GM21717 (cell line): Measurements from ENCODE around the gene PLA2G4E.

Experiments used
- ATAC-seq: cut with Tn5 transposase; IDR thresholded peaks from one replicate; pipeline ENCODE4 v1.9.1; 2021; ENCODE audit warnings: mild to moderate bottlenecking, moderate library complexity; ENCODE audit not compliant: unreplicated experiment

Gene PLA2G4E

DNA sequence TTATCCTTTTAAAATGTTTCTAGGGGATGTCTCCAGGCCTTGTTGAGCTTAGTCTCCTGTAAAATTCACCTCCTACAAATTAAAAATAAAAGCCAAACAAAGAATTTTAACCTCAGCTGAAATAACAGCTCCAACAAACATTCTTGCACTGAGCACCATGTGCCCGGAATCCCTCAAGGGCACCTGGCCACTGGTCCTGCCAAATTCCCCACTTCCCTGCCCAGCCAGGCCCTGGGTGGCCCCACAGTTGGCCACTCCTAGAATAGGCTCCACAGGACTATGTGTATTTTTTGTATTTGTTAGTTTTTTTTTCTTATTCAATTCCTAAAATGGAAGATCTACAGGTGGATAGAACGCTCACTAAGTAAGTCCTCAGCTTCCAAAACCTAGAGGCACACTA is 33.1 kb upstream of the PLA2G4E start:
- no peak for ATAC-seq

DNA sequence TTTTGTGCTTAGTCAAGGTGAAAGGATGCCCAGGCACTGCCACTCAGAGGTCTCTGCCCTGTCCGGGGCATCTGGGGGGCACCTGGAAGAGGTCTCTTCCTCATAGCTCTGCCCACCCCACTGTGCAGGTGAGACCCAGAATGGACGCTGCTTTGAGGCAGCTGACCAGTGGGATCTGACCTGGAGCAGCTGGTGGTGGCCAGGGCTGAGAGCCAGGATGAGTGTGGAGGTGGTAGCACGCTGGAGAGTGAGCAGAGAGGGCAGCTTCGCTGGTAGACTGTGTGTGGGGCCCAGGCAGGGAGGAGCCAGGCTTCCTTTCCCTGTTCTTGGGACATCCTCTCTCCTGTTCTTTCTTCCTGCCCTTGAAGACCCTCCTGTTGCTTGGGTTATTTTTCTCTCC is 32.2 kb upstream of the PLA2G4E start:
- ATAC-seq, result no peak

DNA sequence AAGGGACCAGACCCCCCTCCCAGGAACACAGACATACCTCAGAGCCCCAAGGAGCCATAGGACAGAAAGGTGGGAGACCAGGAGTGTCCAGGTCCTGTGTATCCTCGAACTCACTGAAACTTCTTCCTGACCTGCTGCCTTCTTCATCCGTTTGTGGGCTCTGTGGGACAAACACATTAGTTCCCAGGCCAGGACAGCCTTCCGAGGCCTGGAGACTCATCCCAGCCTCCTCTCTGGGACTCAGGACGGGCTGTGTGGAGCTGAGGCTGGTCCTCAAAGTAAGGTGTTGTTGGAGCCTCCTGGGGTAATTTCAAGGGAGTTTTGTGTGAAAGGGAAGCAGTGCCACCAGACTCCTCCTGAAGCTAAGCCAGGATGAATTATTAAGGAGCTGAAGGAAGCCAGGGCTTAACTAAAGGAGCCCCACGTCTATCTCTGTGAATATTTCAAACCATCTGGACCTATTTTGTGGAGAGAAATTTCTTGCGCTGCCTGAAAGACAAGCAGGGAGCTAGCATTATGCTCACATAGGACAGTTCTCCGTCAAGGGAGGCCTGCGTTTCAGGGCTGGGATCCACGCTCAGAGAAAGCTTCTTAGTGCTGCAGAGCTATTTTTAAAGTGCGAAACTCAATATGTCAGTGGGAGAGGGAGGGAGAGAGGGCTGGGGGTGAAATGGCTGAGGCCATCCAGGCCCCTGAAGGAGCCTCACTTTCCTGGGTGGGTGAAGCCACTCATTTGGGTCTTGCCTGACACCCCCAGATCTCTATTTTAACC is 29.8 kb upstream of the PLA2G4E start:
- ATAC-seq, result no peak

DNA sequence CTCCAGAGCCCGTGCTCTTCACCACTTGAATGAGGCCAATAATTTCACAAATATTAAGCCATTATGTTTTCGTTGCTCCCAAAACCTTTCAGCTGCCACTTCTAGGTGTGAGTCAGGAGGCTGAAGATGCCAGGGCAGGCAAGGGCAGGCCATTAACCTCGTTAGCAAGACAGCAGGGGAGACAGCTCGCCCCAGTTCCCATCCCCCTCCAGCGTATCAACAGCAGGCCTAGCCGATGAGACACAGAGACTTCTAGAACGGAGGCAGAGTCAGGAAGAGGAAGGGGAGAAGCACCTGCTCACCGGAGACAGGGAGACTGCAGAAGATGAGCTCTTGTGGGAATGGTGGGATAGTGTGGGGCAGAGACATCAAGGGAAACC is 28.0 kb upstream of the PLA2G4E start:
- no peak for ATAC-seq

DNA sequence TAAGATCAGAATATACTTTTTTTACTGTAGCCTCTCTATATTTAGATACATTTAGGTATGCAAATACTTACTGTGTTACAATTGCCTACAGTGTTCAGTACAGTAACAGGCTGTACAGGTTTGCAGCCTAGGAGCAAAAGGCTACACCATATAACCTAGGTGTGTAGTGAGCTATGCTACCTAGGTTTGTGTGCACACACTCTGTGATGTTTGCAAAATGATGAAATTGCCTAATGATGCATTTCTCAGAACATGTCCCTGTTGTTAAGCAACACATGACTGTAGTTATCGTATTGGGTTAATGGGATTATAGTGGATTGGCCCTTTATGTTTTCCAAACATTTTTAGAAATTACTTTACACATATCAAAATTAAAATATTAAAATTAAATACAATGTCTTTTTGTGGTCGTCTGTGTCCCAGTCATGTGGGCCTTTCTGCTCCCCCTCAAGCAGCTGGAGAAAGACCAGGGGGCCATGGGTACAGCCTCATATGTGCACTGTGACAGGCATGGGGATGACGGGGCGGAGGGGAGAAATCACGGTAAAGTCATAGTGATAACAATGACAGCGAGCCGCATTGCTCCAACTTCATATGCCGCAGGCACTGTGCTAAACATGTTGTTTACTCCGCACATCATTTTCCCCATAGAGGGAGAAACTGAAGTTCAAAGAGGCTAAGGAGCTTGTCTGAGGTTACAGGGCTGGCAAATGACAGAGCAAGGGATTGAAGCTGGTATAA is 27.4 kb upstream of the PLA2G4E start:
- no peak for ATAC-seq

DNA sequence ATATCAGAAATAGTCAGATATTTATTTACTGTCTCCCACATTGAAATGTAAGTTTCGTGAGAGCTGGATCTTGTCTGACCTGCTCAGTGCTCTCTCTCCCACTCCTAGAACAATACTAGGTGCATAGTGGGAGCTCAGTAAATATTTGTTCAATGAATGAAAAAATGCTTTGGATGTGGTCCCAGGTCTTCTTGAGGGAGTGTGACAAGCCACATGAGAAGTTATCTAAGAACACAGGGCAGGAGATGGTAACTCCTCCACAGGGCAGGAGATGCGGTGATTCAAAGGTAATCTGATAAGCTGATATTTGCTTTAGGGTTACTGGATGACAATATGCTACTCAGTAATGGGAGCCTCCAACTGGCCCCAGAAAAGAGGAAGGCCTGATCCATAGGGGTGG is 25.8 kb upstream of the PLA2G4E start:
- no peak for ATAC-seq

DNA sequence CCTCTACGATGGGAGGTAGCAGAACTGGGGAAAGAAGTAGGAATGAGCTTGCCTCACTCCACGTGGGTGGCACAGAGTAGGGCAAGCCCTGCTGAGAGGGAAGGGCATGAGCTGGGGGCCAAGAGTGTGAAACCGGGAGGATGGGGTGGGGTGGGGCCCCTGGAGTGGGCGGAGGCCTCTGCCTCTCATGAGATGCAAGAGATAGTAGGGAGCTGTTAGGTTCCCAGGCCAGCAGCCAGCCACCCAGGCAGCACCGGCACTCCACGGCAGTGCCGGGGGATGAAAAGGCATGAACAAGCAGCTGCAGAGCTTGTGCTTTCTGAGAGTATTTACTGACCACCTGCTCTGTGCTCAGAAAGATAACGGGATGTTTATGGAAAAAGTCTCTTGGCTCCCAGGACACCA is 24.4 kb upstream of the PLA2G4E start:
- no peak for ATAC-seq

DNA sequence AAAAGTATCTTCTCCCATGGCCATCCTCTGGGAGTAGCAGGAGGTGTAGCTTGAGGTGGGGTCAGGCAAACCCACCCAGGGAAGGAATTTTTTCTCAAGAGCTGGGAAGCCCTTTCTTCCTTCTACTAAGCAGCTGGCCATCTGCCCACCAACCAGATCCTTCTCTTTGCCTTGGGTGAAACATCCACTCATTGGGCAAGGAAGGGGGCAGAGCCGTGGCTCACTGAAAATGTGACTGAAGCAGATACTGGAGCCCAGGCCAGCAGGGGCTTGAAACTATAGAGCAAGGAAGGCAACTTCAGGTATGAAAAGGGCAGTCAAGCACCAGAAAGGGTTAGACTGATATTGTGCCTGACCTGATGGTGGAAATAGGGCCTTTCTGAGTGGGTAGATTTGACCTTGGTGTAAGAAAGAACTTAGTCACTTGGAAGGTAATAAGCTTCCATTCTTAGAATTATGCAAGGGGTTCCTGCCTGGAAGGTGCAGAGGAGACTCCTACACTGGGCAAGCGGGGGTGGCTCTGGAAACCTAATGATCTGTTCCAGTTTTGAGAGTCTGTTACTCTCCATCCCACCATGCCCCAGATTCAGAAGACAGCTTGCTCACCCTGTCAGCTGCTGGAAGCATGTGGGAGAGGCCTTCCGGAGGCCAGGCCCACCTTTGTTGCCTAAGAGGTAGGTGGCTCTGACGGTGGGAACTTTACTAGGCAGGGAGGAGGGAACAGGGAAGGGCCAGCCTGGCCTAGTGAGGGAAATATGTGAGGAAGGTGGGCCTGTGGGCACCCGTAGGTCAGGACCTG is 22.0 kb upstream of the PLA2G4E start:
- ATAC-seq, result no peak

DNA sequence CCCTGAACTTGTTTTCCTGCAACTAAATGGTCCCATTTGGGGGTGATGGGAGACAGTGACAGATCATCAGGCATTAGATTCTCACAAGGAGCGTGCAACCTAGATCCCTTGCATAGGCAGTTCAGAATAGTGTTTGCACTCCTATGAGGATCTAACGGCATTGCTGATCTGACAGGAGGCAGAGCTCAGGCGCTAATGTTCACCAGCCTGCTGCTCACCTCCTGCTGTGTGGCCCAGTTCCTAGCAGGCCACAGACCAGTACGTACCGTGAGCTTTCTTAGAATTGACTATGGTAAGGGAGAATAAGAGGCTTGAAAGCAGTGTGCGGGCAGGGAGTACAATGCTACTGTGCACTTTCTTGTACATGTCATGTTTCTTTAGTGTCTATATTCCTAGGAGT is 17.6 kb upstream of the PLA2G4E start:
- no peak for ATAC-seq

DNA sequence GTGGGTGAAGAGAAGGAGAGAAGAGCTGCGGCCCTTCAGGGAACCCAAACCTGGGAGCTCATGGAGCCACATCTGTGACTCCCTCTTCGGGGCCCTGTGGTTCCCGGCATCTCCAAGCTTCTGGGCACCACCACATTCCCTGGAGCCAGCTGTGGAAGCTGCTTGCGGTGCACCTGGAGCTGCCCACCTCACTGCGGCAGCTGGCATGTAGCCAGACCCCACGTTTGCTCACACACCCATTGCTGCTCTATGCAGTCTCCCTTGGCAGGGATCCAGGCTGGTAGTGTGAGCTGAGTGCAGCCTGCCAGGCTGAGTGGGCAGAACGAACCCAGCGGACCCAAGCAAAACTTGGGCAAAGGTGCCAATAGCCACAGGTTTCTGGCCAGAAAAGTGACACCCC is 16.8 kb upstream of the PLA2G4E start:
- no peak for ATAC-seq

DNA sequence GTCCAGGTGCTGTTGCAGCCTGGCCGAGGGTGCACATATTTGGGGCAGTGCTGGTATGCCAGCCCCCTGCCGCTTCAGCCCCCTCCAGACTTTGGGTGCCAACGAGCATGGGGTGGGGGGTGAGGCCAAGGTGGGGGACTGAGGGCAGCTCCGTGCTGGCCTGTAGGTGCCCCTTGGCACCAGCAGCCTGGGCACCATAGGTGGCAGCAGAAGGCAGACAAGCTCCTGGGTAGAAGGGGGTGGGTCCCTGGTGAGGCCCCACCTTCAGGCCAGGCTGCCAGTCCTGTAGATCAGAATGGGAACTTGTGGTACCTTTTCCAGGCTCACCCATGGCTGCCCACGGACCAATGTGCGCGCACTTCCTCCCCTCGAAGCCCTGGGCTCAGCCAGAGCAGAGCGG is 16.1 kb upstream of the PLA2G4E start:
- no peak for ATAC-seq

DNA sequence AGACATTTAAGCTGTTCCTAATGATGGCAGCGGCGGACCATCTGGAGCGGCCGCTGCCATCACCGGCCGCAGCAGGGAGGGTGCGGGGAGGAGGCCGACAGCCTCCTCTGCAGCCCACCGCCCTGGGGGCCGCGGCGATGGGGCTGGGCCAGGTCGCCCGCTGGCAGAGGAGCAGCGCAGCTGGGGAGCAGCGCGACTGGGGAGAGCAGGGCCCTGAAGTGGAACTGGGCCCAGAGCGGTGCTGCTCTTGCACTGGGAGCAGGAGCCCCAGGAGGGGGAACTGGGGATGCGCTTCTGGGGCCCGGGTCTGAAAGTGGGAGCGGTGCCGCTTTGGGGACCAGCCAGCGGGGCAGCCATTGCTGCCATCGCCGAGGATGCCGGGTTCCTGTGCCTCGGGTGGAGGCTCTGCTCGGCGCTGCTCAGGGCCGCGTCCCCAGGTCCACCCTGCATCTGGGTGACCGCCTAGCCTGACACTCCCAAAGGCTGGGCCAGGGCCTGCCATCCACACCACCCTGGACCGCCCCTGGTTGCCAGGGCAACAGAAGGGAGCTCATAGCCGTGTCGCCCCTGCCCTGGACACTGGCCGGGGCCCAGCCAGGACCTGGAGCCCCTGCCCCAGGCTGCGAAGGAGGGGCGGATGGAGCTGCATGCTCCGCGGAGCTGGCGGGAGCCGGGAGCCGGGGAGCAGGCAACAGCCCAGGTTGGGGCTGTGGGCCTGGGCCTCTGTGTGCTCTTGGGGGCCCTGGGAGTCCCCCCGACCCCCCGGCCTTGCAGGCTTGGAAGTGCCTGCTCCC is 15.5 kb upstream of the PLA2G4E start:
- ATAC-seq, result no peak

DNA sequence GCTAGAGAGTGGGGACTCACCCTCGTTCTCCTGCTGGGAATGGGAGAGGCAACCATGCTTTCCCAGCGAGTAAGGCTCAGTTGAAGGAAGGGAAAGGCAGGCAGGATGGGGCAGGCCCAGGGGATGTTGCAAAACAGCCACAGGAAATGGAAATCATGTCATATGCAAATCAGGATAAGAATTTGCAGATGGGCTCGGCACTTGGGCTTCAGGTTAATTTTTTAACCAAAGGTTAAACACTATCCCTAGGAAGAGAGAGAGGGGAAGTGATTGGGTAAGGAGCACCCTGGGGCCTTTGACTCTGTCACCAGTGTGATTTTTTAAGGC is 14.6 kb upstream of the PLA2G4E start:
- ATAC-seq, result peak; percentile 53

DNA sequence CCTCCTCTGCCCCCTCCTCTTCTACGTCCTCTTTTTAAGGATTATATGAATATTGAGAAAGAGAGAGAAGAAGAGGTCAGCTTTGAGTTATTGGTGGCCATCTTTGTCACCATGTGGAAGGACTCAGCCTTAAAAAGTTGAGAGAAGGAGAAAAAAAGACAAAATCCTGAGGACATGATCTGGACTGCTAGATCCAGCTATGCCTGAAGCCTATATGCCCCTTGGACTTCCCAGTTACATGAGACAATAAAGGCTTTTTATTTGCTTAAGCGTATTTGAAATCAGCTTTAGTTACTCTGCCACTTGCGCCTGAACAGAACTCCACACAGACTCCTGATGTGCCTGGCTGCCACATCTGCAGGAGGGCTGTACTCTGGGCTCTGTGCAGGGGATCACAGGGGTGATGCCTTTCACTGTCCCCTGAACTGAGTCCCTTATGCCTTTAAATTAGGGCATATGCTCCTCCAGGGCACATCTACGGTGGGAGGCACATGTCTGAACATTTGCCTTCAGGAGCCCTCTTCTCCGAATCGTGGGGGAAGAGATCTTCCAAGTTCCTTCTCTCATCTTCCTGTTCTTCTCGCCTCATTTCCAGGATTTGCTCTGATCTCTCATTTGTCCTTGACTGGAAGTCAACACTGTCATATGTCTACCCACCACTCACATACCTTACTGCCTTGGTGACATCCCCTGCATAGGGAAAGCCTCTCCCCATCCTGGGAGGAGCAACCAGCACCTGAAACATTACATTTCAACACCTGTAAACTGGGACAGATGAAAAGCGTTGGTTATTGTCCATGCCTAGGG is 14.0 kb upstream of the PLA2G4E start:
- ATAC-seq, result no peak

DNA sequence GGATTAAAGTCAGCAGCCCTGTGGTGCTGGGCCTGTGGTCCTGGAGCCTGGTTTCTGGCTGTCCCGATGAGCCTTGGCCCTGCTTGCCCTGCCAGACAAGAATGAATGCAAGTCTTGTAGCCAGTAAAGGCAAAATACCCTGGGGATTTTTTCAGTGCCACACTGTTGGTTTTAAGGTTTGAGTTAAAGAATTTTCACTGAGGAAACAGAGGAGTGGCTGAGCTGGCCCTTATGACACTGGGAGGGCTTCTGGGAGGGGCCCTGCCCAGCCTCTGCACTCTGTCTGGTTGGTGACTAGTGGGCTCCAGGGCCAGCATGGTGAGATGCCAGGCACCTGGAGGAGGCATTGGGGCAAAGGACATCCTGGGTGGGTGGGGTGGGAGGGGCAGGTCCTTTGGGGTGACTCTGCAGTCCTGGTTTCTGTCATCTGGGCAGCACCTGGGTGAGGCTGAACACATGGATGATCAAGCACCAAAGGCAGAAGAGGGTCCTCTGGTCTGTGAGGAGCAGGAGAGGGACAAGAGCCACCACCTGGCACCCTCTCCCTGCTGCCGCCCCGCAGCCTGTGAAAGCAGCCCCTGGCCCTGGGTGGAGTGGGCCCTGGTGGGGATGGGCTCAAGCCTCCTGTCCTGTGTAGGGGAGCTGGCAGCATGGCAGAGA is 12.5 kb upstream of the PLA2G4E start:
- no peak for ATAC-seq

DNA sequence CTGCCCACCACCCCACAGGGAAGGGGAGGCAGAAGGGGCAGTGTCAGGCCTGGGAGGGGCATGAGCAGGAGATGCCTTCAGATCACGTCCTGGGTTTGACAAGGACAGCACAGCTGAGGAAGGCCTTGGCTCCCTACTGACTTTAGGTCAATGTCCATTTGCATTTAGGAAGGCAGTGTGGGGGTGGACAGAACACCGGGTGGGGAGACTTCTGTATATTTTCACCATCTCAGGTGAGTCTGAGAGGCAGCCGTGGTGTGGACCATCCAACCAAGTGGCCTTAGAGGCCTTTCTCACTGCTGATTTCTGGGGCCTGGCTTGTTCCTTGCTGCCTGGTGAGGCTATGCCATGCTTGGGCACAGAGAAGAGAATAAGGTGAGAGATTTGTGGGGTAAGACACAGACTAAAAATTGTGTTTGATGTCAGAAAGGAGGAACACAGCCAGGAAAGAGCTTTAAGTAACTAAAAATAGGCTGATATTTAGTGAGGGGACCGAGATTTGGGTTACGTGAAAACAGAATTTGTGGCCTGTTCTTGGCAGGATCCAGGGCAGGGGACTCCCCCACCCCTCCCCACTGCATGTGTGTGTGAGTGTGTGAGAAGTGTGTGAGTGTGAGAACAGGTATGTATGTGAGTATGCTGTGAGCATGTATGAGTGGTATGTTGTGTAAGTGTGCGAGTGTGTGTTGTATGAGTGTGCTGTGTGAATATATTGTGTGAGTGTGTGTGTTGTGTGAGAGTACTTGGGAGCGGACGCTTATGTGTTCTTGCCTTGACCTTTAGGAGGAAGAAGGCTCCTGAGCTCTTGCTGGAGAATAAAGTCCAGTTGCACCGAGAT is 11.8 kb upstream of the PLA2G4E start:
- ATAC-seq, result no peak

DNA sequence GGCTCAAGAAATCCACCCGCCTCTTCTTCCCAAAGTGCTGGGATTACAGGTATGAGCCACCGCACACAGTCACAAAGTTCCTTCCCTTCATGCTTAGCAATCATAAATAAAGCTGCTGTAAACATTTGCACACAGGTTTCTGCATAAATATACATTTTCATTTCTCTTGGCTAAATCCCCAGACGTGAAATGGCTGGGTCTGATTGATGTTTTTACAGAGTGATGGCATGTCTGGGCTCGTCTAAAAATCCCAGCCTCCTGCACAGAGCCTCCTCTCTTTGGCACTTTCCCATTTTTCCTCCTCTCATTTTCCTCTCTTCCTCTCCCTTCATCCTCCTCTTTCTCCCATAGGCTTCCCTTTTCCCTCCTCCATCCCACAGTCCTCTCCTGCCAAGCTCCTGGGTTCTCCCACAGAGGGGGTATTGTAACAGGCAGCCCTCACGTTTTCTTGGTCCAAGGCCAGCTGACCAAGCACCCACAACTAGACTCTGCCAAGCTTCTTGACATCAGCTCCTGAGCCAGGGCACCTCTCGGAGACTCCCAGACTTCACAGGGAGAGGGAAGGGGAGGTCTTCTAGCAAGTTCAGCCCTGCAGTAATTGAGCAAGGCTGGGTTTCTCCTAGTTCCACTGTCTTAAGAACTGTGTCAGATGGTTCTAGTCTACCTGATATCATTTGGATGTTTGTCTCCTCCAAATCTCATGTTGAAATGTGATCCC is 10.5 kb upstream of the PLA2G4E start:
- ATAC-seq, result no peak

DNA sequence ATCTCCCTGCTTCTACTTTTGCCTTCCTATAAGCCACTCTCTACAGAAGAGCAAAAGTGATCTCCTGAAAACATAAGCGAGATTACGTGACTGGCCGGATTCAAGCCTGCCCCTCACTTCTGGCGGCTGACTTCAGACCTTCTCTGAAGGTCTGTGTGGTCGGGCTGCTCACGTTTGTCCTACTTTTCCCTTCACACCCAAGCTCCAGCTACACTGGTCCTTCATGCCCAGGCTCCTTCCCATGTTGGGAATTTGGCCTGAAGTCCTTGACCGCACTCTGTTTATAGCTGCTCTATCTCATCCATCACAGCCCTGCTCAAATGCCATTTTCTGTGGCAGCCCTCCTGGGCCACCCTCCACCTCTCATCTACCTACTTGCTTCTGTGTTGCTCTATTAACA is 6.7 kb upstream of the PLA2G4E start:
- ATAC-seq, result no peak
